ENCODE data around the gene TMEM50B.

Gene TMEM50B

GRCh38 chr21:33427051-33427450 is 52.7 kb downstream of the TMEM50B start:
- peaks cover 23 to 75% (median 58%) of the 10 kb centered on the region in 4 experiments for H3K36me3 ChIP-seq (ENCODE audit: control insufficient read depth in 4 of 4, insufficient read depth in 4 of 4, low read length in 3 of 4)
- CTCF ChIA-PET, result no interaction called here
- POLR2A ChIA-PET, result interaction anchor here (0.6 to 0.7 kb wide), 2 partner anchors 18 to 76 kb away, joined by 3 read pairs; no protein-coding TSS in a partner anchor
- WGBS (ENCODE audit: insufficient coverage), result 93% methylated on average over 3 of the region's 7 CpGs
- H3K9me3 ChIP-seq (ENCODE audit: control extremely low read depth in 1 of 5, control insufficient read depth in 4 of 5, insufficient read depth in 2 of 5, low read depth in 1 of 5, low read length in 4 of 5), result no peaks in the 10 kb centered on the region
- no peaks in the 10 kb centered on the region for H3K27me3 ChIP-seq (replicated peaks in 2 of 5; ENCODE audit: control insufficient read depth in 4 of 5, insufficient read depth in 5 of 5, low read length in 4 of 5)
- DNase-seq, result no peak
- H3K4me3 ChIP-seq (ENCODE audit: control insufficient read depth in 1 of 7, extremely low read depth in 1 of 7, insufficient read depth in 4 of 7, low read depth in 2 of 7, low read length in 6 of 7), result no peak overlapping the region
- H3K27ac ChIP-seq (ENCODE audit: insufficient read depth in 1 of 2, low read depth in 1 of 2, low read length in 2 of 2, poor library complexity in 1 of 2, severe bottlenecking in 2 of 2), result no peak overlapping the region
- no peaks in the 10 kb centered on the region for H3K4me1 ChIP-seq (ENCODE audit: control extremely low read depth in 1 of 4, control insufficient read depth in 4 of 4, insufficient read depth in 4 of 4, low read length in 3 of 4)

GRCh38 chr21:33425825-33426224 is 53.9 kb downstream of the TMEM50B start:
- no peak for DNase-seq
- H3K27me3 ChIP-seq (replicated peaks in 2 of 5; ENCODE audit: control insufficient read depth in 4 of 5, insufficient read depth in 5 of 5, low read length in 4 of 5), result no peaks in the 10 kb centered on the region
- H3K9me3 ChIP-seq (ENCODE audit: control extremely low read depth in 1 of 5, control insufficient read depth in 4 of 5, insufficient read depth in 2 of 5, low read depth in 1 of 5, low read length in 4 of 5), result no peaks in the 10 kb centered on the region
- H3K36me3 ChIP-seq (ENCODE audit: control insufficient read depth in 4 of 4, insufficient read depth in 4 of 4, low read length in 3 of 4), result peaks cover 26 to 73% (median 57%) of the 10 kb centered on the region in 4 experiments
- WGBS (ENCODE audit: insufficient coverage), result no CpG with 5 or more reads among the region's 3 CpGs
- no peak overlapping the region for H3K27ac ChIP-seq (ENCODE audit: insufficient read depth in 1 of 2, low read depth in 1 of 2, low read length in 2 of 2, poor library complexity in 1 of 2, severe bottlenecking in 2 of 2)
- H3K4me1 ChIP-seq (ENCODE audit: control extremely low read depth in 1 of 4, control insufficient read depth in 4 of 4, insufficient read depth in 4 of 4, low read length in 3 of 4), result no peaks in the 10 kb centered on the region
- H3K4me3 ChIP-seq (ENCODE audit: control insufficient read depth in 1 of 7, extremely low read depth in 1 of 7, insufficient read depth in 4 of 7, low read depth in 2 of 7, low read length in 6 of 7), result no peak overlapping the region
- ChIA-PET POLR2A (no interaction called here), CTCF (no interaction called here)

- Histone ChIP-seq H3K36me3 (ENCODE audit: control insufficient read depth in 4 of 4, insufficient read depth in 4 of 4, low read length in 3 of 4) (peaks cover 29 to 72% (median 60%) of the 10 kb centered on the region in 4 experiments), H3K27ac (ENCODE audit: insufficient read depth in 1 of 2, low read depth in 1 of 2, low read length in 2 of 2, poor library complexity in 1 of 2, severe bottlenecking in 2 of 2) (no peak overlapping the region)
Observed at GRCh38 chr21:33424214-33424613, 55.6 kb downstream of the TMEM50B start.

GRCh38 chr21:33421713-33422393 is 57.9 kb downstream of the TMEM50B start:
- no peak for DNase-seq
- 100% methylated on average over 1 of the region's 5 CpGs for WGBS (ENCODE audit: insufficient coverage)
- H3K4me3 ChIP-seq (ENCODE audit: control insufficient read depth in 1 of 7, extremely low read depth in 1 of 7, insufficient read depth in 4 of 7, low read depth in 2 of 7, low read length in 6 of 7), result no peak overlapping the region
- H3K4me1 ChIP-seq (ENCODE audit: control extremely low read depth in 1 of 4, control insufficient read depth in 4 of 4, insufficient read depth in 4 of 4, low read length in 3 of 4), result no peaks in the 10 kb centered on the region
- CTCF ChIA-PET, result no interaction called here
- no peak overlapping the region for H3K27ac ChIP-seq (ENCODE audit: insufficient read depth in 1 of 2, low read depth in 1 of 2, low read length in 2 of 2, poor library complexity in 1 of 2, severe bottlenecking in 2 of 2)
- POLR2A ChIA-PET, result no interaction called here
- H3K27me3 ChIP-seq (replicated peaks in 2 of 5; ENCODE audit: control insufficient read depth in 4 of 5, insufficient read depth in 5 of 5, low read length in 4 of 5), result no peaks in the 10 kb centered on the region
- peaks cover 24 to 69% (median 48%) of the 10 kb centered on the region in 4 experiments for H3K36me3 ChIP-seq (ENCODE audit: control insufficient read depth in 4 of 4, insufficient read depth in 4 of 4, low read length in 3 of 4)
- H3K9me3 ChIP-seq (ENCODE audit: control extremely low read depth in 1 of 5, control insufficient read depth in 4 of 5, insufficient read depth in 2 of 5, low read depth in 1 of 5, low read length in 4 of 5), result no peaks in the 10 kb centered on the region

More at GRCh38 chr21:33424214-33424613, 55.6 kb downstream of the TMEM50B start:
- 95% methylated on average over 5 of the region's 9 CpGs for WGBS (ENCODE audit: insufficient coverage)
- ChIA-PET CTCF (interaction anchor here (1.2 to 1.6 kb wide), 3 partner anchors 8 to 55 kb away, joined by 3 to 5 read pairs (median 3); no protein-coding TSS in a partner anchor), POLR2A (no interaction called here)
- Histone ChIP-seq H3K9me3 (ENCODE audit: control extremely low read depth in 1 of 5, control insufficient read depth in 4 of 5, insufficient read depth in 2 of 5, low read depth in 1 of 5, low read length in 4 of 5) (no peaks in the 10 kb centered on the region), H3K27me3 (replicated peaks in 2 of 5; ENCODE audit: control insufficient read depth in 4 of 5, insufficient read depth in 5 of 5, low read length in 4 of 5) (no peaks in the 10 kb centered on the region), H3K4me1 (ENCODE audit: control extremely low read depth in 1 of 4, control insufficient read depth in 4 of 4, insufficient read depth in 4 of 4, low read length in 3 of 4) (no peaks in the 10 kb centered on the region), H3K4me3 (ENCODE audit: control insufficient read depth in 1 of 7, extremely low read depth in 1 of 7, insufficient read depth in 4 of 7, low read depth in 2 of 7, low read length in 6 of 7) (no peak overlapping the region)
- no peak for DNase-seq

DNA sequence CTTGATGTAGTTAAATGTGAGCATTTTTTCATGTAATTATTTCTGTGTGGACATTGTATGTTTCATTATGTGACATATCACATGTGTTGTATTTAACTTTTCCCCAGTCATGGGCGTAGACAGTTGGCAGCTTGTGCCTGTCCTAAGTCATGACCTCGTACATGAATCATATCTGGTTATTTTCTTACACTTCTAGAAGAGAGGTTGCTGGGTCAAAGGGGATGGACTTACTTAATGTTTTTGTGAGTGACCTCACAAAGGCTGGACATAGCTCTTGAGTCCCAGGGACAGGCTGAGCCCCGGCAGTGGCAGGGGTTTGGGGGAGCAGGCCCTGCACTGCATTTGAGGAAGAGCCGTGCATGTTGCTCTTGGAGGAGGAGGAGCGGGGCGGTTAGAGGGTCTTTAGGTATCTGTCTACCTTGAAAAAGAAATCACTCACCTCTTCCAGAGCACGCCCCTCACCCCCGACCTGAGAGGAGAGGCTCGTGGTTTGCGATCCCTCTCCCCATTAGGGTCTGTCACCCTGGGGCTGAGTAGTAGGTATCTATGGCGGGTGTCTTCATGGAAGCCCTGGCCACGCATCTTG is 60.1 kb downstream of the TMEM50B start:
- no peak overlapping the region for H3K27ac ChIP-seq (ENCODE audit: insufficient read depth in 1 of 2, low read depth in 1 of 2, low read length in 2 of 2, poor library complexity in 1 of 2, severe bottlenecking in 2 of 2)
- ChIA-PET CTCF (interaction anchor here (1.5 kb wide), 1 partner anchor 25 kb away, joined by 4 read pairs; no protein-coding TSS in a partner anchor), POLR2A (no interaction called here)
- no peaks in the 10 kb centered on the region for H3K27me3 ChIP-seq (replicated peaks in 2 of 5; ENCODE audit: control insufficient read depth in 4 of 5, insufficient read depth in 5 of 5, low read length in 4 of 5)
- no peaks in the 10 kb centered on the region for H3K9me3 ChIP-seq (ENCODE audit: control extremely low read depth in 1 of 5, control insufficient read depth in 4 of 5, insufficient read depth in 2 of 5, low read depth in 1 of 5, low read length in 4 of 5)
- no peak overlapping the region for H3K4me3 ChIP-seq (ENCODE audit: control insufficient read depth in 1 of 7, extremely low read depth in 1 of 7, insufficient read depth in 4 of 7, low read depth in 2 of 7, low read length in 6 of 7)
- no peaks in the 10 kb centered on the region for H3K4me1 ChIP-seq (ENCODE audit: control extremely low read depth in 1 of 4, control insufficient read depth in 4 of 4, insufficient read depth in 4 of 4, low read length in 3 of 4)
- DNase-seq, result no peak
- peaks cover 16 to 71% (median 47%) of the 10 kb centered on the region in 4 experiments for H3K36me3 ChIP-seq (ENCODE audit: control insufficient read depth in 4 of 4, insufficient read depth in 4 of 4, low read length in 3 of 4)
- 94% methylated on average over 10 of the region's 12 CpGs for WGBS (ENCODE audit: insufficient coverage)

DNA sequence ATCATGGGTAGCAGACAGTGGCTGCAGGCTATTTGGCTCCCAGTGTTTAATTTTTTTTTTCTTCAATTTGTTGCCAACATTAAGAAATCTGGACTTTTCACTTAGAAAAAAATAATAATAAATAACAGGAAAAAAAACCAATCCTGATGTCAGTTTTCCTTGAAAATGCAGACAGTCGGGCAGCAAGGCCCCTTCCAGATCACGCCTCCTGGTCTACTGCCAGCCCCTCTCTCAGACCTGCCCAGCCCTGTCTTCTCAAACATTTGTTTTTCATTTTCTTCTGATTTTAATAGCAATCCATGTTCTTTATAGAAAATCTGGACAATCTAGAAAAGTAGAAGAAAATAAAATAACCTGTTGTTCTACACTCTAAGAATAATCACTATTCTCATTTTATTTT is 61.1 kb downstream of the TMEM50B start:
- H3K36me3 ChIP-seq (ENCODE audit: control insufficient read depth in 4 of 4, insufficient read depth in 4 of 4, low read length in 3 of 4), result peaks cover 16 to 68% (median 41%) of the 10 kb centered on the region in 4 experiments
- CTCF ChIA-PET, result no interaction called here
- no CpG with 5 or more reads among the region's 2 CpGs for WGBS (ENCODE audit: insufficient coverage)

GRCh38 chr21:33414926-33415325 is 64.8 kb downstream of the TMEM50B start:
- ChIA-PET POLR2A (no interaction called here), CTCF (interaction anchor here (0.7 to 1.9 kb wide), 6 partner anchors 10 to 583 kb away, joined by 3 to 7 read pairs (median 4); partner anchors contain the start of gene TMEM50B)
- Histone ChIP-seq H3K4me3 (ENCODE audit: control insufficient read depth in 1 of 7, extremely low read depth in 1 of 7, insufficient read depth in 4 of 7, low read depth in 2 of 7, low read length in 6 of 7) (no peak overlapping the region), H3K27me3 (replicated peaks in 2 of 5; ENCODE audit: control insufficient read depth in 4 of 5, insufficient read depth in 5 of 5, low read length in 4 of 5) (no peaks in the 10 kb centered on the region), H3K27ac (ENCODE audit: insufficient read depth in 1 of 2, low read depth in 1 of 2, low read length in 2 of 2, poor library complexity in 1 of 2, severe bottlenecking in 2 of 2) (no peak overlapping the region), H3K4me1 (ENCODE audit: control extremely low read depth in 1 of 4, control insufficient read depth in 4 of 4, insufficient read depth in 4 of 4, low read length in 3 of 4) (peaks cover 0 to 16% (median 14%) of the 10 kb centered on the region in 4 experiments), H3K36me3 (ENCODE audit: control insufficient read depth in 4 of 4, insufficient read depth in 4 of 4, low read length in 3 of 4) (peaks cover 6 to 59% (median 31%) of the 10 kb centered on the region in 4 experiments), H3K9me3 (ENCODE audit: control extremely low read depth in 1 of 5, control insufficient read depth in 4 of 5, insufficient read depth in 2 of 5, low read depth in 1 of 5, low read length in 4 of 5) (no peaks in the 10 kb centered on the region)
- WGBS (ENCODE audit: insufficient coverage), result 100% methylated on average over 10 of the region's 11 CpGs
- DNase-seq, result no peak

More for the DNA sequence above, 61.1 kb downstream of the TMEM50B start:
- POLR2A ChIA-PET, result no interaction called here
- Histone ChIP-seq H3K4me3 (ENCODE audit: control insufficient read depth in 1 of 7, extremely low read depth in 1 of 7, insufficient read depth in 4 of 7, low read depth in 2 of 7, low read length in 6 of 7) (no peak overlapping the region), H3K4me1 (ENCODE audit: control extremely low read depth in 1 of 4, control insufficient read depth in 4 of 4, insufficient read depth in 4 of 4, low read length in 3 of 4) (peaks cover 0 to 5% (median 2%) of the 10 kb centered on the region in 4 experiments), H3K27ac (ENCODE audit: insufficient read depth in 1 of 2, low read depth in 1 of 2, low read length in 2 of 2, poor library complexity in 1 of 2, severe bottlenecking in 2 of 2) (no peak overlapping the region), H3K27me3 (replicated peaks in 2 of 5; ENCODE audit: control insufficient read depth in 4 of 5, insufficient read depth in 5 of 5, low read length in 4 of 5) (no peaks in the 10 kb centered on the region), H3K9me3 (ENCODE audit: control extremely low read depth in 1 of 5, control insufficient read depth in 4 of 5, insufficient read depth in 2 of 5, low read depth in 1 of 5, low read length in 4 of 5) (no peaks in the 10 kb centered on the region)
- no peak for DNase-seq

All from common myeloid progenitor, CD34-positive (primary cell).